Fibroblast of skin of abdomen (primary cell): ENCODE results near the gene SHROOM3.

Source experiments
- DNase-seq: peaks from one replicate; pipeline ENCODE4 v3.0.0-alpha.2; 2013

Gene SHROOM3

DNA sequence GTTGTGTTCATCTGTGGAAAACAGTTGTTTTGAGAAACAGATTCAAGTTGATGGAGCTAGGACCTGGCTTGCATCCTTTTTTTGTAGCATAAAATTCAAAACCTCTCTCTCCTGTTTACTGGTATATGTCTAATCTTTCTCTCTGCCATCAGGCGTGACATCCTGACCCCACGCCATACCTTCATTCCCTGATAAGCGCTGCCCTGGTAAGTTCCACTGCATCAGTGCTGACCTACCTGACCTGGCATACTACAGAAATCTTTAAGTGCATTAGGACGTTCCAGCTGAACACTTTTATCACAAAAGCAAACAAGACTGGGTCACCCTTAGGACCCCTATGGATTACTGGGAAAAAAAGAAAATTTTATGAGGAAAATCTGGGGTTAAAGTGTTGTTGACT lies 230.7 kb downstream of the SHROOM3 start:
- DNase-seq, result no peak

DNA sequence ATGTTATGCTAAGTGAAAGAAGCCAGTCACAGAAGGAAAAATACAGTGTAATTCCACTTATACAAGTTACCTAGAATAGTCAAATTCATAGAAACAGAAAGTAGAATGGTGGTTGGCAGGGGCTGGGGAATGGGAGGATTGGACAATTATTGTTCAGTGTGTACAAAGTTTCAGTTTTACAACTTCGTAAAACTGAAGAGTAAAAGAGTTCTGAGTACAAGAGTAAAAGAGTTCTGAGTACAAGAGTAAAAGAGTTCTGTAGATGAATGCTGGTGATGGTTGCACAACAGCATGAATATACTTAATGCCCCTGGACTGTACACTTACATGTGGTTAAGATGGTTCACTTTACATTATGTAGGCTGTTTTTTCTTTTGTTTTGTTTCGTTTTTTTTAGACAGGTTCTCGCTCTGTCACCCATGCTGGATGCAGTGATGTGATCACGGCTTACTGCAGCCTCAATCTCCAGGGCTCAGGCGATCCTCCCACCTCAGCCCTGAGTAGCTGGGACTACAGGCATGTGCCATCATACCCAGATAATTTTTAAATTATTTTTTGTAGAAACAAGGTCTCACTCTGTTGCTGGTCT lies 232.0 kb downstream of the SHROOM3 start:
- no peak for DNase-seq

DNA sequence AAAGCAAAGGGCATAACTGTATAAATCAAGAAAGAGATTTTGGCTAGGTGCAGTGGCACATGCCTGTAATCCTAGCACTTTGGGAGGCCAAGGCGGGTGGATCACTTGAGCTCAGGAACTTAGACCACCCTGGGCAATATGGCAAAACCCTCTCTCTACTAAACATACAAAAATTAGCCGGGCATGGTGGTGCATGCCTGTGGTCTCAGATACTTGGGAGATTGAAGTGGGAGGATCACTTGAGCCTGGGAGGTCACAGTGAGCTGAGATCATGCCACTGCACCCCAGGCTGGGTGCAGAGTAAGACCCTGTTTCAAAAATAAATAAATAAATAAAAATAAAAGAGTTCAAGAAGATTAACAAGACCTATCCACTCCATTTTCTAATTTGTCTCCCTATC lies 235.6 kb downstream of the SHROOM3 start:
- DNase-seq, result no peak

DNA sequence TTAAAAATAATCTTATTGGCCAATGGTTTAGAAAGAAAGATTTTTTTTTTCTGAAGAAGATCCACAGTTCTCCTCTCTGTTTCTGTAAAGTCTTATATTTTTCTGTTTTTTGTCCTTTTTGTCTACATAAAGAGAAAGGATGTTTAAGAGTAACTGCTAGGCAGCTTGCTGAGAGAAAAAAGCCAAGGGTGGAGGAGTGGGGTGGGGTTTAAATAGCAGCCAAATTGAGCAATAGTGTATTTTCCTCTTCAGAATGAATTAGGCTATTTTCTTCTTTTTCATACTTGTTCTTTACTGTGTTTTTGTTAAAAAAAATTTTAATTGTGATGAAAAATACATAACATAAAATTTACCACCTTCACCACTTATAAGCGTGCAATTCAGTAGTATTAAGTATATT lies 238.3 kb downstream of the SHROOM3 start:
- DNase-seq, result no peak

DNA sequence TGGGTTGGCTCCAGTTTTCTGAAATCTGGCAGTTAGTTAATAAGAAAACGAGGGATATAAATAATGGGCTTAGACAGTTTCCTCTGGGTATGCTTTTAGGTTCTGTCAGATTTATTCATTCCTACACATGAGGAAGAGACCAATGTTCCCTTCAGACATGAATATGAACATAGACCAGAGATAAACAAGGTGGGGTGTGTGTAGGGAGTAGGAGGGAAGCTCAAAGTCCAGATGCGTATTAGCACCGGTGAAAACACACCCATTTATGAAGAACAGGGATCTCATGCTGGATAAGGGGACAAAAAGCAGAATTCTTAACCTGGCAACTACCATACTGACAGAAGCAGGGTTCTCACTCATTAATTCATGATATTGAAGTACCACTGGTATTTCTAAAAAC lies 240.0 kb downstream of the SHROOM3 start:
- DNase-seq, result no peak

DNA sequence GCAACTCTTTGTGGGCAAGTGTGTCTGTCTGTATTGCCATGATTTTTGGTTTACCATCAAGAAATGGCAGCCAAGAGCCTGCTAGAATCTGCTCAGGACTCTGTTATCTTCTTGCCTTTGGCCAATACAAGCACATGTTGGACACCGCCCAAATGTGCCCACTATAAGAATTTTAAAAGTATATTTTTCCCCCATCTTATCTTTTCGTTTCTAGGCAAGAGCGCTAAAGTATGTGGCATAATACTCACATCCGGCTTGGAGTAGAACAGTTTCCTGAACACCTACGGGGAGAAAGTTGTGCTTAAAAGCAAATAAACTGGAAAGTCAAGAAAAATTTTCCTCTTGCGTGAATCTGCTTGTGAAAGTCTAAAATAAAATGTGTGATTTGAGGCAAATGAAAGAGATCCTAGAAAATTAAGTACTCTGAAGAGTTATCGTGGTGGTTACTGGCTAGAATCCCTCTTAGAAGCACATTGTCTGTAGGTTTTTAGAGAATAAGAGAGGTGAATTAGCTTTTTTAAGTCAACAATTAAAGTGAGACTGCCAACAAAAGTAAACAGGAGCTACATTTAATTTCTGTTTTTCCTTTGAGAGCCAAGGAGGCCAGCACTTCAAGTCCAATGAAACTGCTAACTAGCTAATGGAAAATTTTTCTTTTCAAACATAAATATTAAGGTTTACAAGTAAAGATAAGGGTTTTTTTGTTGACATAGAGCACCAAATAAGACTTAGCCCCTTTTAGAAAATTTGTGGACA lies 242.7 kb downstream of the SHROOM3 start:
- no peak for DNase-seq

DNA sequence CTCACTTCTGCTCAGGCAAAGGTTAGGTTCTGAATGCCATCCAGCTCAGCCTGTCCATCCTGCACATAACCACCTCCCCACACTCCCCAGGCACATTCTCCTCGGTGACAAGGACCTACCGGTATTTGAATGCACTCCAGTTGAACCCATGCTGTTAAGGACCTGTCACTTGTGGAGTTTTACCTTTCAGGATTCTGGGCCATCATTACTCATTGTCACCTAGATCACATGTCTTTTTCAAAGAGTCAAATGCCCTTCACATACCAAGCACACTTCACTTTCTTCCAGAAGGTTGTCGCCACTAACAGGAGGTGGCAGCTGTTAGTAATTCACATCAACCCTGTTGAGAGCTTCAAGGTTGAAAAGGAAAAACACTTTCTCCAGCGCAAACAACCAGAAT lies 244.7 kb downstream of the SHROOM3 start:
- no peak for DNase-seq

DNA sequence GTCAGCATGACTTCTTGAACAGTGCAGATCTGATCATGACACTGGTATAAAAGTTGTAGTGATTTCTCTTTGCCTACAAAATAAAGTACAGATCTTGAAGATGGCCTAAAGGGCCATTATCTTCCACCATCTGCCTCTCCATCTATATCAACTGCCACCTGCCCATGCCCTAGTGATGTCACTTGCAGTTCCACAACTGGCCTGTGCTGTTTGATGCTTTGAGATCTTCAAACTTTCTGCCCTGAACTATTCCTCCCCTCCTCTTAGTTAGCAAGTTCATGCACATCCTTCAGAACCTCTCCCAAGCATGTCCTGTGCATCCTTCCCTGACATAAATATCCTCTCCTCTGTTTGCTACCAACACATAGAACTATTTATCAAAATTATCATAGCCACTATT lies 245.9 kb downstream of the SHROOM3 start:
- DNase-seq, result no peak

DNA sequence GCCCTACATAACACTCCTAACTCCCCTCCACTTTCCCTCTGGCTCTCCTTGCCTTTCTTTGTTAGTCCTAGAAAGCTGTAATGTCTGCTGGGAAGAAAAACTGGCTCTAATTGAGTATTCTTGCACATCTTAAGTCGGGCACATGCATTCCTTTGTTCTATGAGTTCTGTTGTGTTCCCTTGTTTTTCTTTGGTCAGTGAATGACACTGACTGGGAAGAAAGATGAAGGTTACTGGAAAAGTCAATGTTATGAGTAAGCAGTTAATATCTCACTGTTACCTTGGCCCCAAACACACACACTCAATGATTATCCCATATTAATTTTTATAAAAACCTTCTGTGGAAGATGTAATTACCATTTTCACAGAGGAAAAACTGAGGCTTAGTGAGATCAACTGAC lies 247.0 kb downstream of the SHROOM3 start:
- DNase-seq, result no peak

DNA sequence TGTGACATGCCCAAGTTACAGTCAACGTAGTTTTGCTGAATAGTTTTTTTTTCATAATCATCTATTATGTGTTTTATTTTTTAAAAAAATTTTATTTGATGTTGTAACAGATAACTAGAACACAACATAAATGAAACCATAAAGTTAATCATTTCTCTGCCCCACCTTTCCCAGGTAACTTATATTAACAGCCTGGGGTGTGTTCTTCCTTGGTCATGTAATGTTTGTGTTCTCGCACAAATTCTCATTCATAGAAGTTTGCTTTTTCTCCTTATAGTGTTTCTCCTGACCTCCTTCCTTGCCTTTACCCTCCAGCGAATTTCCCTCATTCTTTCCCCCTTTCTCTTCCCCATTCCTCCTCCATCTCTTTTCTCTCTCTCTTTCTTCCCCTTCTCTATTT lies 248.1 kb downstream of the SHROOM3 start:
- no peak for DNase-seq

DNA sequence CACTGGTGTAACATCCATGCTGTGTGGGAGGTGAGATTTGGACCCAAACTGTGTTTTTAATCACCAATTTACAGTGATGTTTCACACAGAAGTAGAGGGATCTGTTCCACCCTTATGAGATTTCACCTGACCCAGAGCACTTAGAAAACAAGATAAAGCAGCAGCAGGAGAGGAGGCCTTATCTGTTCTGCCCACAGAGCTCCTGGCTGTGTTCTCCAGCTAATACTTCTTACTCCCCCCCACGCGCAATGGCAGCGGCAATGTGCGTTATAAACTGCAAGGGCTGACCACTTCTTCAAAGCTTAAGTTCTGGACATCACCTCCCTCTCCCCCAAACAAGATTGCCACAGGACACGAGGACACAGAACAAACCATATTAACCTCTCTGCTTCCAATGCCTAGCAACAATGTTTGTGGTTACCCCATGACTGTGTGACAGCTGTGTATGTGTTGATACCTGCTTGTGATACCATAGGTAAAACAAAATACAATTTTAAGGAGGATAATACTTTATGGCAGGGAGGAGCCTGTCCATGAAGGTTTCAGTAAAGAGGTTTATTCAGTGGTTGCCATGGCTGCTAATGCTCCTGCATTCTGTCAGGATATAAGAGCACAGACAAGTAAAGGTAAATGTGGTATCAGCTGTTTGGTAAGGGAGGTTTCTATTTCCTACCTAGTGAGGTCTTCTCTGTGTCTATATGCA lies 252.9 kb downstream of the SHROOM3 start:
- no peak for DNase-seq

DNA sequence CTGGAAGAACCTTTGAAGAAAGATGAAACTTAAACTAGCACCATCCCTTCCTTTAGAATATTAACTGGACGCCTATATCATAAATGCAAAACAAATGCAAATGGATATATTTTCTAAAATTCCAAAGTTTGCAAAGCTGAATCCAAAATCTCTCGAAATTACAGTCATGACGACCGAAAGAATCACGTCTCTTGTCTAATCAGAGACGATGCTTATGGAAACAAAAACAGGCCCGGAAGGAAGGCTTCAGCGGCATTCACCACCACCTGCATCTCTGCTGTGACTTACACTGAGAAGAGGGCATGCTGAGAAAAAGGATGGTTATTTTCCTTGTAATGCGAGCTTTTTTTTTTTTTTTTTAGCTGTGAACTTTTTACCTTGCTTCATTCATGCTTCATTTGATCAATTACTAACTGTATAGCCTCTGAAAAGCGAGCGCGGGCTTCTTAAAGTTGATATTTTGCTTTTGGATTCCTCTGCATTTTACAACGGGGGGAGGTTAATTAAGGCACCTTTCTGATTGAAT lies 253.7 kb downstream of the SHROOM3 start:
- DNase-seq, result no peak

DNA sequence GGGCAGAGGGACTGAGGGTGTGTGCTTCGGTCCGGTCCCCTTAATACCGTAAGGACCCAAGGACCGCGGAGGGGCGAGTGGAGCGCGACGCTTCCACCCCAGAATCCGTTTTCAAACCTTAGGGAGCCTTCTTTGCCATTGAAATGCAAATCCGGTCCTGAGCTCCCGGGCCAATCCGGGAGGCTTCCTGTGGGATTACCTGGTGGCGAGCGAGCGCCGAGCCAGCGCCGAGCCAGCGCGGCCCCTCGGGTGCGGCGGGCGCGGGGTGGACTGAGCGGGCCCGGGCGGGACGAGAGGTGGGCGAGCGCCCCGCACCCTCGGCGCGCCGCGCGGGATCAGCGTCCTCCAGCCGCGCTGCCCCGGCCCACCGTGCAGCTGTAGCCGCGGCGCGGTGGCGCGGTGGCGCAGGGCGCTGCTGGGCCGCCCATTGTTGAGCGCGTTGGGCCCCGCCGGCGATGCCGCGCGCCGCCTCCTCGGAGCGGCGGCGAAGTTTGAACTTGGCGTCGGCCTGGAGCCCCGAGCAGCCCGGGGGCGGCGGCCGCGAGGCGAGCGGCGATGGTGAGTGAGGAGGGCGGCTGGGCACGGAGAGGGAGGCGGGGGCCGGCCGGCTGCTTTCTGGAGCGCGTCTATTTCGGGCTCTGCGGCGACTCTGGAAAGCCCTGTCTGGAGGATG lies 254.3 kb downstream of the SHROOM3 start:
- peak; percentile 33 for DNase-seq

DNA sequence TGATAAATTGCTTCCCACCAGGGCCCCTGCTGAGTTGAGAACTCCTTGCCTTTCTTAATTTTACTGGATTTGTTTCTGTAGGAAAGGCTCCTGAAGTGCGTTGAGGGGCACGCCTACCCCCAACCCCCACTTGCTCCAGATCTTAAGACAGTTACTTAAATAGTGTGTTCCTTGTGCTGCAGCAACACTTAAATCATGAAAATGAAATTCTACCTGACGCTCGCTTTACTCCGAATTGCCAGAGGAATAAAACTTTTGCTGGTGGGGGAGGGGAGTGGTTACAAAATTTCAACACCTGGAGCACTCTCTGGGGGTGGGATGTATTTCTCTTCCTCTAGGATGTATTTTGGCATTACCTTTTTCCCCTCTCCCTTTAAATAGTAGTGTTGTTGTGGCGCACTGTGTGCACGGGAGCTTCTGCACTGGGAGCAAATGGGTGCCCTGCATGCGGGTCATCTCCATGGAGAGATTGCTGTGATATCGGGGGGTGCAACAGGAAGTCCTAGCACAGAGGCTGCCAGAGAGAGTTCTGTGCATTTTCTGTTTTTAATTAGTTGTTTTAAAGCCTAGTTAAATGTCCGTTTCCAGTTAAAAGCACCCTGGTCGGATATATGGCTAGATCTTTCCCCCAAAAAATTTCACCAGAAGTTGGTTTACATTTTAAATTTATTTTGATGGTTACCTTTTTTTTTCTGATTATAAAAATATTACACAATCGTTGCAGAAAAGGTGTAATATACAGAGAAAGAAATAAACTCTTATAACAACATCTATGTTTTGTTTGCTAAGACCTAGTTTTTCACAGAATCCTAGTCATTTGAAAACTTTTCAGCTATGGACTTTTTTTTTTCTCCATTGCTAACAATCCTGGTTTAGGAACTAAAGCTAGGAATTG lies 255.2 kb downstream of the SHROOM3 start:
- DNase-seq, result peak; percentile 43

DNA sequence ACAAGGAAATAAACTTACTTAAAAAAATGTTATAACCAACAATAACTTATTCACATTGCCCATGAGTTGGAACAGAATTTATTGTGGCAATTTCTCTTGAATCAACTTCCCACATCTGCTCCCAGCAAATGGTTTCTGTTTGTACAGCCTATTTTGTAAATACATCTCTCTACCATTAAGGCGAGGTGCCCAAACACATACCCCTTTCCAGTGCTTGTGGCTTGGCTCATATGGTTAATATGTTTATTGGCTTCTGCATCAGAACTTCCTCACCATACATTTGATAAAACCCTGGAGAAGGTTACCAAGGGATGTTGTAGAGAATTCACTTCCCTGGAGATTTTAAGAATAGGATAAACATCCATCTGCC lies 255.9 kb downstream of the SHROOM3 start:
- no peak for DNase-seq

DNA sequence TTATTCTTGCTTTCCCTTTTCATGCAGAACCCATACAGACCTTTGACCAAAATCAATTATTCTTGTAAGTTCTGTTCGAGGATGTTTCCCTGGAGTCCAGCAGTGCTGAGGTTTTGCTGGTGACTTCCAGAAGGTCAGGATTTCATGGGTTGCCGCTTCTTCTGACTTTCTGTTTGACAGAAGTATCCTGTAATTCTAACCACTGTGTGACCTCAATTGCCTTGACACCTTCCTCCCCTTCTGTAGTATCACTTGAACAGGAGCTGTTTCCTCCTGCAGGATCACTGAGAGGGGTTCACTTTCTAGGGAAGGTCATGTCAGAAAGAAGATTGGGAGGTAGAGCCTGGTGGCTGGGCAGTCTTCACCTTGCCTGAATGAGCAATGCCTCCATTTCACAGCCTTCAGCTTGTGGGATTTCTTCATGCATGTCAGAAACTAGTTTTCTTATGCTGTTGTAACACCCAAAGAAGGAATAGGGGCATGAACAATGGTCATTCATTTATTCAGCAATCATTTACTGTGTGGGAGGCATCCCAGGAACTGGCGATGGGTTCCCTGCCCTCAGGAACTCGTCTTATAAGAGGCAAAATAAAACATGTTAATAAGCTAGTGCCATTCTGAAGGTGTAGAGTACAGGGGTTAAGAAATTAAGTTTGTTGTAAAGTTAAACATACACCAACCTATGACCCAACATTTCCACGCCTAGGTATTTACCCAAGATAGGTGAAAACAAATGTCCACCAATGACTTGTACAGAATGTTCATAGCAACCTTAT lies 257.0 kb downstream of the SHROOM3 start:
- no peak for DNase-seq

DNA sequence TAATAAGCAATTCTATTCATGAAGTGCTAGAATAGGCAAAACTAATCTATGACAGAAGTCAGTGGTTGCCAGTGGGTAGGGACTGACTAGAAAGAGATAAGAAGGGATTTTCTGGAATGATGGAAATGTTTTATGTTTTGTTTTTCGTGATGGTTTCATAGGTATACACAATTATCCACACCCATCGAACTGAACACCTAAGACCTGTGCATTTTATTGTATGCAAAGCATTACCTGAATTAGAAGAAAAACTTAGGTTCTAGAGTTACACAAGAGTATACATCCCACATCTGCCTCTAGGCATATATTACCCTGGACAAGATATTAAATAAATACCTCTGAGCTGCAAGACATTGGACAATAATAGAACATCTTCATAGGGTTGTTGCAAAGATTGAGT lies 257.7 kb downstream of the SHROOM3 start:
- DNase-seq, result no peak

DNA sequence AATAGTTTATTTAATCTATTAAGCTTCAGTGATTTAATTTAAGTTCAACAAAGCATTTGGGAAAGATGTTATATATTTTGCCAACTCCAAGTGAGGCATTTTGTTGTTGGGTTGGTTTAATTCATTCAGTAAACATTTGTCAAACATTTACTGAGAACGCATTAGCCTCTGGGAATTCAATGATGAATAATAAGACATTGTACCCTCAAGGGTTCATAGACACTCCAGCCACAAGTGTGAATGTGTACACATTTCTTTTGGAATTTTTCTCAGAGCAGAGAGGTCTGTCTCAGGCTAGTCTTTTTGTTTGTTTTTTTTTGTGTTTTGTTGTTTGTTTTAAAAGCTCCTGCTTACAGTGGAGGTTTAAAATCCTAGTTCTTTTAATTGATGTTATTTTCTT lies 259.0 kb downstream of the SHROOM3 start:
- no peak for DNase-seq

DNA sequence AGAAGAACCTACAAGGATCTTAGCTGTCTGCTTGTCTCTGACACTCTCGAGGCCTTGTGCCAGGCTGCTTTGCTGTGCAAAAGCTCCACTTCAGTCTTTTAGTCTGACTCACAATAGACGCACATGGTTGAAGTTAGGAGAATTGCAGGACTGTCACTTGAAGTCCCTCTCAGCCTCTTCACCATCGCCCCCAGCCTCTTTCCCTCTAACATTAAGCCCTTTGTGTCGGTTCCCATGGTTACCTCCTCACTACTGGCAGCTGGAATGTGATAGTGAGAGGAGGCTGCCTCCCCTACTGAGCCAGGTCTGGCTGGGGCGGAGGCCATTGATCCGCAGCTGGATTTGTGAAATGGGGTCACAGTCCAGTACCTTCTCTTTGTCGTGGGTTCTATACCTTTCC lies 261.1 kb downstream of the SHROOM3 start:
- DNase-seq, result peak; percentile 67

DNA sequence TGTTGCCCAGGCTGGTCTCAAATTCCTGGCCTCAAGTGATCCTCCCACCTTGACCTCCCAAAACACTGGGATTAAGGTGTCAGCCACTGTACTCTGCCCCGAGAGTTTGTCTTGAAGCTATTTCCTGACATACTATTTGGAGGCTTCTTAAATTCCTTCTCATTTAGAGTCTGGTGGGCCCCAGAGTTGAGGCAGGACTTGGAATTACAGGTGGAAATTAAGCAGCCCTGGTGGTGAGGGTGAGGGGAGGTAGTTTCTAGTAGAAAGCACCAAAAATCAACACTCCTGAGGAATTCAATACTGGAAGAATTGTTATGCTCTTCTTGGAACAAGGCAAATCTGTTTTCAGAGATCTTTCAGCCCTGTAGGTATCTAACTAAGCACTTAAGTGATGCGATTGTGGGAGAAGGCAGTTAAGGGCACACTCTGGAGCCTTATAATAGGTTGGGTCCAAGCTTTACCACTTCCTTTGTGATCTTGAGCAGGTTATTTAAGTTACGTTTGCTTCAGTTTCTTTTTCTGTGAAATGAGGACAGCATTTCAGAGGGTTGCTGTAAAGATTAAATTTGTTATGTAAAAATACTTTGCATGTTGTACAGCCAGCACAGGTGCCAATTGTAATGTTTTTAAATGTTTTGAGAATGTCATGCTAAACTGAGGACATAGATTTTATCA lies 262.2 kb downstream of the SHROOM3 start:
- no peak for DNase-seq

DNA sequence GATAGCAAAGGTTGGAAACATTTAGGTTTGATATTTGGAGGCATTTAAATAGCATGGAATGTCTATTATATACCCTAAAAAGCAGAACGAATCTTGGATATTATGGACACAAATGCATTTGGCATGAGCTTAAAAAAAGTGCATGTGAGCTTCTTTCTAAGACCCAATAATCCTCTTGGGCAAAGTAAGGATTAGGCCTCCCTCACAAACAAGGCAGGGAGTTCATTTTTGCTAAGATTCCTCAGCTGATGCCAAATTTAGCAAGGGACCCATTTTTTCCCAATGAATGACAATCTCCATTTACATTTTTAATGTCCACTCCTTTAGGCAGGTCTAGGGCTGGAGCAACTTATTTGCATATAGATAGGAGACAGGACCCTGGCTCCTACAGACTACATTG lies 263.1 kb downstream of the SHROOM3 start:
- DNase-seq, result no peak
